SK-N-SH (cell line): ENCODE results near the gene BRD4. TPM values are rescaled to one million over a fixed set of nuclear protein-coding genes. Genes with fewer than 3 reads are reported as not detected.

Experiments
- CTCF ChIA-PET: fragments of 300-600, 350-600 bp; formaldehyde crosslinking; extraction: SDS; loops from one replicate; lab custom pipeline; 2021; lab: Yijun Ruan, JAX
- POLR2A ChIA-PET: fragments of 350-600 bp; sonication (Branson Sonifier 250); formaldehyde crosslinking; extraction: SDS; loops from one replicate; lab custom pipeline; 2020; ENCODE audit warnings: antibody characterized with exemption, inconsistent platforms; lab: Yijun Ruan, JAX
- DNase-seq: peaks from one replicate; pipeline ENCODE4 v3.0.0; 2012
- H2AFZ ChIP-seq: fragments of 200-600 bp; sonication (generic); 2 replicates; pipeline ENCODE4 v1.8.1; 2016; ENCODE audit warnings: antibody characterized with exemption, mild to moderate bottlenecking, low read depth
- H3F3A ChIP-seq: fragments of 200-600 bp; sonication (generic); replicated peaks from 2 replicates; pipeline ENCODE3; 2016; ENCODE audit warnings: antibody characterized with exemption, mild to moderate bottlenecking; ENCODE audit not compliant: insufficient read depth
- H3K27ac ChIP-seq, 2 experiments: fragments of 200-500 bp in 1 of 2; fragments of 200-600 bp in 1 of 2; sonication (Bioruptor generic) in 1 of 2; sonication (generic), shearing (Covaris generic) in 1 of 2; 2 replicates each; pipeline versions ENCODE4 v1.5.1 to v1.6.1; 2014 to 2016; ENCODE audit warnings: low read depth in 2 of 2, inconsistent platforms in 1 of 2, low read length in 1 of 2, mild to moderate bottlenecking in 1 of 2, mixed read lengths in 1 of 2
- H3K27me3 ChIP-seq: fragments of 200-600 bp; sonication (generic), shearing (Covaris generic); 2 replicates; pipeline ENCODE4 v1.6.1; 2016; ENCODE audit warnings: mixed run types; ENCODE audit not compliant: insufficient read depth
- H3K36me3 ChIP-seq, 2 experiments: fragments of 200-500 bp in 1 of 2; fragments of 200-600 bp in 1 of 2; sonication (Bioruptor generic) in 1 of 2; sonication (generic) in 1 of 2; replicated peaks in 1 of 2; 2 replicates each; pipeline versions ENCODE3 to v1.5.1; 2014 to 2016; ENCODE audit warnings: low read length in 1 of 2, mild to moderate bottlenecking in 1 of 2; ENCODE audit not compliant: insufficient read depth in 2 of 2, control insufficient read depth in 1 of 2
- H3K4me1 ChIP-seq, 2 experiments: fragments of 200-500 bp in 1 of 2; fragments of 200-600 bp in 1 of 2; sonication (Bioruptor generic) in 1 of 2; sonication (generic), shearing (Covaris generic) in 1 of 2; 2 replicates each; pipeline versions ENCODE4 v1.5.1 to v1.6.1; 2014 to 2016; ENCODE audit warnings: low read depth in 1 of 2, low read length in 1 of 2, mixed run types in 1 of 2; ENCODE audit not compliant: insufficient read depth in 2 of 2, control insufficient read depth in 1 of 2
- H3K4me2 ChIP-seq: fragments of 200-600 bp; sonication (generic), shearing (Covaris generic); 2 replicates; pipeline ENCODE4 v1.6.1; 2017; ENCODE audit warnings: mixed run types
- H3K4me3 ChIP-seq, 2 experiments: fragments of 200-500 bp in 1 of 2; fragments of 200-600 bp in 1 of 2; sonication (Bioruptor generic) in 1 of 2; sonication (generic), shearing (Covaris generic) in 1 of 2; 2 replicates each; pipeline versions ENCODE4 v1.5.1 to v1.8.1; 2014 to 2016; ENCODE audit warnings: low read depth in 2 of 2, inconsistent platforms in 1 of 2, low read length in 1 of 2, mild to moderate bottlenecking in 1 of 2, mixed read lengths in 1 of 2, moderate library complexity in 1 of 2
- H3K79me2 ChIP-seq: fragments of 200-600 bp; sonication (generic); 2 replicates; pipeline ENCODE4 v1.8.1; 2017; ENCODE audit warnings: mild to moderate bottlenecking; ENCODE audit not compliant: insufficient read depth
- H3K9ac ChIP-seq: fragments of 200-600 bp; sonication (generic); 2 replicates; pipeline ENCODE4 v1.6.1; 2017; ENCODE audit warnings: mixed run types
- H3K9me2 ChIP-seq: fragments of 200-600 bp; sonication (generic); 2 replicates; pipeline ENCODE4 v1.6.1; 2017; ENCODE audit warnings: mixed run types
- H3K9me3 ChIP-seq: fragments of 200-600 bp; sonication (generic); 2 replicates; pipeline ENCODE4 v1.6.1; 2017; ENCODE audit warnings: mixed run types, mild to moderate bottlenecking, moderate library complexity
- H4K20me1 ChIP-seq: fragments of 200-600 bp; sonication (generic); 2 replicates; pipeline ENCODE4 v1.6.1; 2017; ENCODE audit warnings: mild to moderate bottlenecking, mixed run types; ENCODE audit not compliant: insufficient read depth
- CHD2 ChIP-seq: fragments of 150-350 bp; IDR thresholded peaks from 2 replicates; pipeline ENCODE4 v1.6.1; 2018; ENCODE audit warnings: low read length; ENCODE audit not compliant: partially characterized antibody
- ELF1 ChIP-seq: IDR thresholded peaks from 2 replicates; pipeline ENCODE4 v1.4.0; 2012
- EP300 ChIP-seq, 2 experiments: IDR thresholded peaks; 2 replicates each; pipeline versions ENCODE4 v1.4.0 to v1.6.1; 2012; ENCODE audit warnings: borderline replicate concordance in 1 of 2, low read depth in 1 of 2, low read length in 1 of 2
- EZH2phosphoT487 ChIP-seq: fragments of 200-600 bp; sonication (generic); IDR thresholded peaks from 2 replicates; pipeline ENCODE4 v1.6.1; 2017; ENCODE audit warnings: low read depth, mixed run types, mild to moderate bottlenecking, antibody characterized with exemption, moderate library complexity, borderline replicate concordance
- FOXJ3 ChIP-seq: sonication (generic); formaldehyde crosslinking; IDR thresholded peaks from 2 replicates; pipeline ENCODE4 v1.5.1; 2020; ENCODE audit warnings: mild to moderate bottlenecking, missing genetic modification reagents
- FOXM1 ChIP-seq: IDR thresholded peaks from 2 replicates; pipeline ENCODE4 v1.4.0; 2012; ENCODE audit warnings: low read depth, mild to moderate bottlenecking
- GATA2 ChIP-seq: sonication (generic); formaldehyde crosslinking; IDR thresholded peaks from 2 replicates; pipeline ENCODE4 v1.5.0; 2020; ENCODE audit warnings: mild to moderate bottlenecking, missing genetic modification reagents
- MEF2A ChIP-seq: IDR thresholded peaks from 2 replicates; pipeline ENCODE4 v1.4.0; 2012; ENCODE audit warnings: low read depth, borderline replicate concordance
- MXI1 ChIP-seq: IDR thresholded peaks from 2 replicates; pipeline ENCODE4 v1.6.1; 2012; ENCODE audit warnings: mild to moderate bottlenecking, low read depth, low read length, improper control_type of control experiment
- NFIC ChIP-seq: IDR thresholded peaks from 2 replicates; pipeline ENCODE4 v1.4.0; 2012; ENCODE audit warnings: borderline replicate concordance
- RCOR1 ChIP-seq: fragments of 150-350 bp; IDR thresholded peaks from 2 replicates; pipeline ENCODE4 v1.6.1; 2017; ENCODE audit warnings: antibody characterized with exemption, low read length
- TAF1 ChIP-seq: IDR thresholded peaks from 2 replicates; pipeline ENCODE4 v1.6.1; 2012; ENCODE audit warnings: low read depth, mild to moderate bottlenecking, low read length, moderate library complexity, borderline replicate concordance
- TCF12 ChIP-seq: IDR thresholded peaks from 2 replicates; pipeline ENCODE4 v1.4.0; 2012
- TEAD4 ChIP-seq: IDR thresholded peaks from 2 replicates; pipeline ENCODE4 v1.4.0; 2012; ENCODE audit warnings: mild to moderate bottlenecking, borderline replicate concordance; ENCODE audit not compliant: insufficient read depth
- WGBS: methylation state at CpG from one replicate; pipeline ENCODE4 v1.1.6; 2017; ENCODE audit warnings: low lambda C conversion rate; 5-methylcytosine and 5-hydroxymethylcytosine counted together
- polyA plus RNA-seq, 3 experiments: library from polyadenylated mRNA; depleted of rRNA; stranded (reverse); fragments of >200 nt; gene quantifications; 2 replicates each; pipeline ENCODE4 v1.2.3, GENCODE V29; 2012
- TF ChIP-seq, protein P1 (sequence below): IDR thresholded peaks from 2 replicates; pipeline ENCODE4 v1.4.0; 2012; ENCODE audit warnings: low read depth, borderline replicate concordance

BRD4 gene
- polyA plus RNA-seq, 1 of the 3 experiments (the other 2 are of a cell fraction), result 10.0 TPM

DNA sequence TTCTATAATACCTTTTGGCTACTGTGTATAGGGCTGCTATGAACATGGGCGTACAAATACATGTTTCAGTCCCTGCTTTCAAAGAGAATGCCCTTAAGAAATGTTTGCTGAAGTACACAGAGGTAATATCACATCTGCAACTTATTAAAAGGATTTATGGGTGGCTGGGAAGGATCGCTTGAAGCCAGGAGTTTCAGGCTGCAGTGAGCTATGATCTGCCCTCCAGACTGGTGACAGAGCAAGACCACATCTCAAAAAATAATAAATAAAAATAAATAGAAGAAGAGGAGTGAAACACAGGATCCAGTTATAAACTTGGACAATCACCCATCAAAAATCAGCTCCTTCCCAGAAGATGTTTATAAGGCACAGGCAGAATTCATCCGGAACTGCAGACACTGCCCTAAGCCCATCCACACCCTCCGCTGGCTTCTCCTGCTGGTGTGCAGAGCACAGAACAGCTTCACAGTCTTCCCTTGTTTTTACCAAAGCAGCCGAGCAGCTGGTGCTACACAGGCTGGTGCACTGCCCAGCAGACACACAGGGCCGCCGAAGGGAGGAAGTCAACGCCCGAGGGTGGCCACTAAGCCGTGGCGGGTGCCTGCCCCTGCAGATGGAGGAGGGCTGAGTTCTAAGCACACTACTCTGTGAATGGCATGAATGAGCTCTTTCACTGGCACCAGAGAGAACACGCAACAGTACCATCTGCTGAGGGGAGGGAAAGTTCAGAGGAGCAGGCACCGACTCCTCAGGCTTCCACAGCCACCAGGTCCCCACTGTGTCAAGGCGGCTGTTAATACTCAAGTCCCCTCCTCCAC is 44.0 kb downstream of the BRD4 start:
- peaks cover 4% of the 10 kb centered on the region for H3F3A ChIP-seq
- DNase-seq, result peak; percentile 72
- ChIA-PET POLR2A (interaction anchor here (0.6 to 3.0 kb wide), 6 partner anchors 8 to 165 kb away, joined by 3 to 15 read pairs (median 8); partner anchors contain the start of gene AKAP8), CTCF (interaction anchor here (0.6 to 1.9 kb wide), 14 partner anchors 8 to 267 kb away, joined by 3 to 11 read pairs (median 3); no protein-coding TSS in a partner anchor)
- peak overlapping the region; percentile 14 to 94; a peak in 3 of 4 replicates for H3K27ac ChIP-seq
- H3K9me3 ChIP-seq, result no peaks in the 10 kb centered on the region
- H3K4me1 ChIP-seq, result peaks cover 81 to 92% of the 10 kb centered on the region in 2 experiments; a peak in 3 of 4 replicates
- peaks cover 100% of the 10 kb centered on the region for H4K20me1 ChIP-seq
- no peak overlapping the region for H2AFZ ChIP-seq
- no peaks in the 10 kb centered on the region for H3K9me2 ChIP-seq
- H3K4me2 ChIP-seq, result peak overlapping the region; percentile 18; the same call in 1 of the 2 replicates
- H3K27me3 ChIP-seq, result no peaks in the 10 kb centered on the region
- no peaks in the 10 kb centered on the region for H3K36me3 ChIP-seq
- H3K79me2 ChIP-seq, result peaks cover 100% of the 10 kb centered on the region
- TF ChIP-seq CHD2, result peak; percentile 36
- TF ChIP-seq MXI1, result peak; percentile 31; the same call in 1 of the 2 replicates
- TF ChIP-seq, protein P1, sequence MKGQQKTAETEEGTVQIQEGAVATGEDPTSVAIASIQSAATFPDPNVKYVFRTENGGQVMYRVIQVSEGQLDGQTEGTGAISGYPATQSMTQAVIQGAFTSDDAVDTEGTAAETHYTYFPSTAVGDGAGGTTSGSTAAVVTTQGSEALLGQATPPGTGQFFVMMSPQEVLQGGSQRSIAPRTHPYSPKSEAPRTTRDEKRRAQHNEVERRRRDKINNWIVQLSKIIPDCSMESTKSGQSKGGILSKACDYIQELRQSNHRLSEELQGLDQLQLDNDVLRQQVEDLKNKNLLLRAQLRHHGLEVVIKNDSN, result no peak
- TF ChIP-seq GATA2 (CRISPR knock-in tag), result peak; percentile 17; the same call in 1 of the 2 replicates
- no peak for TF ChIP-seq TEAD4
- peak in 1 of 2 experiments; percentile 37; a peak in 1 of 4 replicates for TF ChIP-seq EP300 (IDR thresholded peaks at IDR 0.05; ENCODE audit: borderline replicate concordance in 1 of 2, low read depth in 1 of 2, low read length in 1 of 2)
- no peak for TF ChIP-seq ELF1
- TF ChIP-seq FOXJ3, result peak; percentile 89
- no peak for TF ChIP-seq NFIC
- peak; percentile 36; the same call in 1 of the 2 replicates for TF ChIP-seq RCOR1
- TF ChIP-seq TCF12, result peak; percentile 47
- TF ChIP-seq, all 33 proteins: peak for 7
- 34% methylated on average over 14 of the region's 14 CpGs for WGBS
- no peak overlapping the region for H3K4me3 ChIP-seq
- H3K9ac ChIP-seq, result no peak overlapping the region

DNA sequence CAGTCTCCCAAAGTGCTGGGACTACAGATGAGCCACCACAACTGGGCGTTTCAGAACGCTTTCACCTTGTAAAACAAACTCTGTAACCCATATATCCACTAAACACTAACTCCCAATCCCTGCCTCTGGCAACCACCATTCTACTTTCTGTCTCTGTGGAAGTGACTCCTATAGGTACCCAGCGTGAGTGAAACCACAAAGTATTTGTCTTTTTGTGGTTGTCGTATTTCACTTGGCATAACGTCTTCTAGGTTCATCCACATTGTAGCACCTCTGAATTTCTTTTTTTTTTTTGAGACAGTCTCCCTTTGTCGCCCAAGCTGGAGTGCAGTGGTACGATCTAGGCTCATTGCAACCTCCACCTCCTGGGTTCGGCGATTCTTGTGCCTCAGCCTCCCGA is 44.8 kb downstream of the BRD4 start:
- Histone ChIP-seq H3K36me3 (no peaks in the 10 kb centered on the region), H3K79me2 (peaks cover 100% of the 10 kb centered on the region)
- TF ChIP-seq, protein P1, result no peak
- TF ChIP-seq NFIC (no peak), MEF2A (no peak), EZH2phosphoT487 (no peak), FOXM1 (no peak), GATA2 (CRISPR knock-in tag) (no peak), TAF1 (no peak)
- TF ChIP-seq, all 33 proteins: peak for 0
- Histone ChIP-seq H3K27ac (peak overlapping the region; percentile 14 to 94; a peak in 2 of 4 replicates), H2AFZ (no peak overlapping the region), H3F3A (peaks cover 4% of the 10 kb centered on the region), H3K9me2 (no peaks in the 10 kb centered on the region), H3K4me3 (no peak overlapping the region), H3K9me3 (no peaks in the 10 kb centered on the region), H3K4me1 (peaks cover 80 to 93% of the 10 kb centered on the region in 2 experiments; a peak in 3 of 4 replicates), H3K9ac (no peak overlapping the region), H3K27me3 (no peaks in the 10 kb centered on the region), H4K20me1 (peaks cover 100% of the 10 kb centered on the region), H3K4me2 (0 out of 2 replicates have a peak overlapping the region, but pooled peaks have one; percentile 18)
- ChIA-PET POLR2A (interaction anchor here (1.6 kb wide), 1 partner anchor 91 kb away, joined by 10 read pairs; the partner anchor contains the start of gene AKAP8), CTCF (interaction anchor here (1.0 to 1.9 kb wide), 5 partner anchors 7 to 64 kb away, joined by 3 to 11 read pairs (median 6); no protein-coding TSS in a partner anchor)
- 92% methylated on average over 10 of the region's 10 CpGs for WGBS
- no peak for DNase-seq
